ENCODE data around the gene TULP4.
"Not testable (repeated sequence)": the region's sequence is repeated elsewhere in the genome, so short reads cannot be mapped to it uniquely, and the experiment has no call there.

The TULP4 gene

GRCh38 chr6:158332237-158332636, 20.0 kb downstream of the TULP4 start:
- DNase-seq = no peak

GRCh38 chr6:158333094-158333493, 20.8 kb downstream of the TULP4 start:
- DNase-seq = no peak

DNA sequence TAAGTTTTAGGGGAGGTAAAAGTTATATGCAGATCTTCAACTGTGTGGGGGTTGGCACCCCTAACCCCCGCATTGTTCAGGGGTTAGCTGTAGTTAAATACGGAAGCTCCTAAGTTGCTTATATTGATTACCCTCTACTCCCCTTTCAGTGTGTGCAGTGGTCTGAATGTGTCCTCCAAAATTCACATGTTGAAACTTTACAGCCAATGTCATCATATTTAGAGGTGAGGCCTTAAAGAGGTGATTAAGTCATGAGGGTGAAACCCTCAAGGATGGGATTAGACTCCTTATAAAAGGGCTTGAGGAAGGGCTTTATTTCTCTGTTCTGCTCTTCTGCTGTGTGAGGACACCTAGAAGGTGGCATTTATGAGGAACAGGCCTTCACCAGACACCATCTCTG, 22.3 kb downstream of the TULP4 start:
- no peak for DNase-seq

- no peak for DNase-seq
Observed at GRCh38 chr6:158337332-158337731, 25.1 kb downstream of the TULP4 start.

DNA sequence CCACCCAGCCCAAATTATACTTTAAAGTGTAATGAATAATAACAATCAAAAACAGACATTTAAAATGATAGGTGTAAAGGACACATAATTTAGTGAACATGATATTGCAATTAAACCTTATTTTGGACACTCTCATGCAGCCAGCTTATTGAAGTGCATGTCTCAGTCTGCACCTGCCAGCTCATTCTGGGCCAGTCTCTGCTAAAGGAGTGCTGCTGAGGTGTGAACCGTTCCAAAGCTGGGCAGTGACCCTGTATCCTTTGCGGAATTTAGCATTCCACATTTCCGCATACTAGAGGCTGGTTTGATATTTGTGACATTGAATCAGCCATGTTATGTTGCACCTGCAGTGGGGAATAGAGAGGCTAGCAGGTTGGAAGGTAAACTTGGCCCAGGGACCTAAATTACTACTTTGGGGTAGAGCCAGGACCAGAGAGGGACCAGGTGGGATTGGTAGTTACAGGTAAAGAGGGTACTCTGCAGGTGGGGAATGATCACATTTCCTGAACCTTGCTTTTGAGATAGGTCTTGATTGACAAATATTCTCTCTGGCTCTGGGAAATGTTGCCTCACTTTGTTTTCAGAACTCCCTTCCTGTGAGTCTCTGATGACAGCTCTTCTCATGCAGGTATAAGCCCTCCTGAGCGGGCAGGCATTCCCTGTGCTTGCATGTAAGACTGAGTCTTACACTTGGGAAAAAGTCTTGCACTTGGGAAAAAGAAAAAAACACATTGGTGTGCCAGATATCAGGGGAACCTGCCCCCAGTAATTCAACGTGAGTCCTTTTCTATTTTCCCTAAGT, 26.2 kb downstream of the TULP4 start:
- DNase-seq = no peak

DNA sequence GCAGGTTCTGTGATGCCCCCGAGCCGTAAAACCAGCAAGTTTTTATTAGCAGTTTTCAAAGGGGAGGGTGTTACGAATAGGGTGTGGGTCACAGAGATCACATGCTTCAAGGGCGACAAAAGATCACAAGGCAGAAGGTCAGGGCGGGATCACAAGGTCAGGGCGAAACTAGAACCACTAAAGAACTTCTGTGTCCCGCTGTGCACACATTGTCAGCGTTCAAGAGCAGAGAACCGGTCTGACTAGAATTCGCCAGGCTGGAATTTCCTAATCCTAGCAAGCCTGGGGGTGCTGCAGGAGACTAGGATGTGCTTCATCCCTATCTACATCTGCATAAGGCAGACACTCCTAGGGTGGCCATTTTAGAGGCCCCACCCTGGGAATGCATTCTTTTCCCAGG, 26.9 kb downstream of the TULP4 start:
- DNase-seq = not testable (repeated sequence)

DNA sequence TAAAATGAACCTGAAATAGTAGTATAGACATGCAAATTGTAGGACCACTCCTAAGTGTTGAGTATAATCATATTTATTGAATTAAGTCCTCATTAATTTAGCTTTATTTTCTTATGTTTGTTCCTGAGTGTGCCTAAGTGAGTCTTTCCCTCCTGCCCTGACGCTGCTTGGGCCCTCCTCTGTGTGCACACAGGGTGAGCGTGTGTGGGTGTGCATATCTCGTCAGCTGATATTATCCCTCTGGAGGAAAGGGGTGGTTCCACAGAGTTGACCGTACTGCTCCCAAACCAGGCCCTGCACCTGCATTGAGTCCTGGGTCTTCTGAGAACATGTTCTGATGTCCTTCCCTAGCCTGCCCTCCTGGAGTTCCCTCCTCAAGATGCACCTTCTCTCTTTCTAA, 28.0 kb downstream of the TULP4 start:
- no peak for DNase-seq

- DNase-seq = no peak
Observed at GRCh38 chr6:158344534-158344933, 32.3 kb downstream of the TULP4 start.

GRCh38 chr6:158345444-158345843, 33.2 kb downstream of the TULP4 start:
- not testable (repeated sequence) for DNase-seq

GRCh38 chr6:158347335-158347734, 35.1 kb downstream of the TULP4 start:
- DNase-seq = no peak

- not testable (repeated sequence) for DNase-seq
Observed at GRCh38 chr6:158348737-158349504, 36.7 kb downstream of the TULP4 start.

GRCh38 chr6:158349505-158350275, 37.4 kb downstream of the TULP4 start:
- DNase-seq = not testable (repeated sequence)

GRCh38 chr6:158350731-158351130, 38.5 kb downstream of the TULP4 start:
- DNase-seq = not testable (repeated sequence)

DNA sequence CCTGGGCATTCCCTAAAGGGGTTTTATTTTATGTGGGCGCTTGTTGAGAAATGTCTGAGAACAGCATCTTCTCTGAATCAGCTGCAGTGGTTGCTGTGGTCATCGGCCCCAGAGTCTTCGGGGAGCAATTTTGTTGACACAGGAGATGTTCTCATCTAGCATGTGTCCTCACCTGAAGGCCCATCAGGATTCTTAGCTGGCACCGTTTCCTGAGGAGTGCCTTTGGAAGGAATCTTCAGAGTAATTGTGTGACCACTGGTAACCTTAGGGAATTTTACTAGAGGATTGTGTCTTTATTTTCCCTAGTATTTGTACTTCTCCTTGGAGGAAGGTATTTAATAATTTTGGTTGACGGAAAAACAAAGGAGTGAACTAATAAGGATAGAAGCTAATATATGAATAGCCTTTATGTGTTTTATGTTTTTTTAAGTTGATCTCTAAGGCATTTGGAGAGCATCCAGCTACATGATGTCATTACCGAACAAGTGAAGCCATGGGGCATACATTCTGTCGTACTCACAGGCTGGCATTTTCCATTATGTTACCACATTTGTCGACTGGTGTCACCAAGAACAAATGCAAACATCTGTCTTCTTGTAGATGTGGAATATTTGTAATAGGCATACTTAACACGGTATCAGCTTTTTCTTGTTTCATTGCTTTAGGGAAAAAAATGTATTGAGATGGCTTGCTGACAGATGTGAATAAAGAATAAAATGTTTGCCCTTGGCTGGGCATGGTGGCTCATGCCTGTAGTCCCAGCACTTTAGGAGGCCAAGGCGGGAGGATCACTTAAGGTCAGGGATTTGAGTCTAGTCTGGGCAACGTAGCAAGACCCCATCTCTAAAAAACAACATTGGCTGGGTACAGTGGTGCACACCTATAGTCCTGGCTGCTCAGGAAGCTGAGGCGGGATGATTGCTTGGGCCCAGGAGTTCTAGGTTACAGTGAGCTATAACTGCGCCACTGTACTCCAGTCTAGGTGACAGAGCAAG, 41.9 kb downstream of the TULP4 start:
- DNase-seq = no peak

- DNase-seq = no peak
Observed at GRCh38 chr6:158356586-158357546, 44.6 kb downstream of the TULP4 start.

DNA sequence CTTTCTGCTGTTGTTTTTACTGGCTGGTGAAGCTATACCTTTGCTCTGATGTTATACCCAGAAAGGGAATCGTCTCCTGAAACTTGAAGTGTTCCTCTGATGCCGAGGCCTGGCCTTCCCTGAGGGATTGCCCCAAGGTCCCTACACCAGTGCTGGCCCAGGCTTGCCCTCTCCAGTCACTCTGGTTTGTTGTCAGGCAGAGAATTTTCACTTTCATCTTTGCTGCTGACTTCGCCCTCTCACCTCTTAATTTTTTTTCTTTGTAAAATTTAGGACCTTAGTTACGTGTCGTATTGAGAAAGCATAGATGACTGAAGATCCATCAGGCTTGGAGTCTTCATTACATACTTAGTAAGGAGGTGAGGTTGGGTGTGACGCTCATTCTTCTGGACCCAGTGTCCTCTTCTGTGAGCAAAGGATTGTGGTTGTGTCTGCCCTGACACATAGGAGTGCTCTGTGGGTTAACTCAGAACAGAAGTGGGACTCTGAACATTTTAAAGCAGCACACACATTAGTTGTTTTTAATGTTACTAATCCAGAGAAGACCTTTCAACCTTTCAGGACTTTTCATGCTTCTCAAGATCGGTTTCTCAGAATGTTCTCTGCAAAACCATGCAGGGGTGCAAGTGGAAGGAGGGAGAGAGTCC, 45.4 kb downstream of the TULP4 start:
- no peak for DNase-seq

GRCh38 chr6:158358450-158359077, 46.3 kb downstream of the TULP4 start:
- no peak for DNase-seq

DNA sequence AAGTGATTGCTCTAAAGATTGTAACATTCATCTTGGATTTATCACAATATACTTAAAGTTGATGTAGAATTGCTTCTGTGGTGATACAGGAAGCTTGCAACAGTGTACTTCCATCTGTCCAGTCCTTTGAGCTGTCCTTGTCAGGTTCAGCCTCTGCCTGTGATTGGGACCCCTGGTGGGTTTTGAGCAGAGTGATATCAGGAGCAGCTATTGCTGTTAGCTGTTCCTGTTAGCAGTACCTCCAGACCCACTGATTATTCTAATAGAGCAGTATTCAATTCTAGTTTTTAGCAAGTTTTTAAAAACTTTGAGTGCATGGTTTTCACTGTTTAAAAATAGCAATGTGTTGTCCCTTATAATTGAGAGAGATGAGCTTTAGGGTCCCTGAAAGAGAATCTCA, 48.8 kb downstream of the TULP4 start:
- DNase-seq = no peak

DNA sequence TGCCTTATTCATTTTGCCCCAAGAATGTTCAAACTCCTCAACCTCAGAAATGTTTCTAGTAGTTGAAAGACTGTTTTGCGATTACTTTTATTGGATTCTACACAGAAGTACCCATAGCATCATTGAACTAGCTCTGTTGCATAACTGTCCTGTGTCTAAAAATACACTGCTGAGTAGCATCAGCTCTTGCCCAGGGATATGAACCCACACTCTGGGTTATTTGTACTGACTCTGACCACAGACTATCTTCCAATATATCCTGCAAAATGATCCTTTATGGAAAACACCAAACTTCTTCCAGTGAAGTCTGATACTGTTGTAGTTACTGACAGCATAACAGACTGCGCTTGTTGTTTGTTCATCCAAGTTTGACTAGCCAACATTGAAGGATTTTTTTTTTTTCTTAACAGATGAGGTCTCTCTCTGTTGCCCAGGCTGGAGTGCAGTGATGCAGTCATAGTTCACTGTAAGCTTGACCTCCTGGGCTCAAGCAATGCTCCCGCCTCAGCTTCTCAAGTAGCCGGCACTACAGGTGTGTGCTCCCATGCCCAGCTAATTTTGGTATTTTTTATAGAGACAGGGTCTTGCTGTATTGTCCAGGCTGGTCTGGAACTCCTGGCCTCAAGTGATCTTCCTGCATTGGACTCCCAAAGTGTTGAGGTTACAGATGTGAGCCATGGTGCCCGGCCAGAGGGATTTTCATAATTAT, 49.9 kb downstream of the TULP4 start:
- DNase-seq = no peak

Measured in NCI-H1930 (cell line).